ENCODE data around the gene GRIN2D. TPM values are rescaled to one million over a fixed set of nuclear protein-coding genes. Genes with fewer than 3 reads are reported as not detected.

Gene GRIN2D
- total RNA-seq, 1 donor from 2014 or later, result 0.64 TPM

DNA sequence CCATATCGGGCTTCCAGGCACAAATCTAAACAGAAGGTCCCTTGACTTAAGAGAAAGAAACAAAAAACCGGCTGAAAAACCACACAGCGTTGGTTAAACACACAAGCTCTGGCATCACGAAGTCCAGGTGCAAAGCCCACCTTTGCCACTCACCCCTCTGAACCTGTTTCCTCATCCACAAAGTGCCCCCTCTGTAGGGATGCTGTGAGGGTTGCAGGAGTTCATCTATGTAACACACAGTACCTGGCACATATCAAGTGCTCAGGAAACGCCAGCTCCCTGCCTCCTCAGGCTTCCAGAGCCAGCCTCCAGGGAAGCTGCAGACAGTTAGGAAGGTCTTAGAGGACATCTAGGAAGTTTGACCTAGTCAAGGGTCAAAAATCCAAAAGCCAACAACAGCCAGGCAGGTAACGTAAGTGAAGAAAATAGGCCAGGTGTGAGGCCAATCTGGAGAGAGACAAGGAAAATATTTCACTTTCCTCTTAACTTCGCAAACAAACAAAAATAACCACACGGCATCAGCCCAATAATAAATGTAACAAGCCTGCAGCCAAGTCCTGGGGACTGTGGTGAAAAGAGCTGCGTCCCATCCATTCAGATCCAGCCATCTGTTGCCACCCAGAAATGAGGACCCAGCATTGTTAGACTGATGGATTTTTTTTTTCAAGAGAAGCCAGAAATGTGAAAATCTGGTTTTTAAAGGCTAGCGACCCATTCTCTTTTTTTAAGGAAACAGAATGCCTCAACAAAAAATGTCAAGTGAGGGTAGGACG is 12.1 kb upstream of the GRIN2D start:
- DNase-seq (ENCODE audit: low spot score in 2 of 2), result no peak
- Histone ChIP-seq H3K27ac (no peak overlapping the region), H3K4me3 (no peak overlapping the region), H3K9me3 (no peaks in the 10 kb centered on the region), H3K27me3 (no peaks in the 10 kb centered on the region), H3K36me3 (peaks cover 42 to 52% of the 10 kb centered on the region in 2 donors), H3K4me1 (no peaks in the 10 kb centered on the region)
- intact Hi-C loops (cut with DNase I), result no loop called here
- TF ChIP-seq, protein P1, sequence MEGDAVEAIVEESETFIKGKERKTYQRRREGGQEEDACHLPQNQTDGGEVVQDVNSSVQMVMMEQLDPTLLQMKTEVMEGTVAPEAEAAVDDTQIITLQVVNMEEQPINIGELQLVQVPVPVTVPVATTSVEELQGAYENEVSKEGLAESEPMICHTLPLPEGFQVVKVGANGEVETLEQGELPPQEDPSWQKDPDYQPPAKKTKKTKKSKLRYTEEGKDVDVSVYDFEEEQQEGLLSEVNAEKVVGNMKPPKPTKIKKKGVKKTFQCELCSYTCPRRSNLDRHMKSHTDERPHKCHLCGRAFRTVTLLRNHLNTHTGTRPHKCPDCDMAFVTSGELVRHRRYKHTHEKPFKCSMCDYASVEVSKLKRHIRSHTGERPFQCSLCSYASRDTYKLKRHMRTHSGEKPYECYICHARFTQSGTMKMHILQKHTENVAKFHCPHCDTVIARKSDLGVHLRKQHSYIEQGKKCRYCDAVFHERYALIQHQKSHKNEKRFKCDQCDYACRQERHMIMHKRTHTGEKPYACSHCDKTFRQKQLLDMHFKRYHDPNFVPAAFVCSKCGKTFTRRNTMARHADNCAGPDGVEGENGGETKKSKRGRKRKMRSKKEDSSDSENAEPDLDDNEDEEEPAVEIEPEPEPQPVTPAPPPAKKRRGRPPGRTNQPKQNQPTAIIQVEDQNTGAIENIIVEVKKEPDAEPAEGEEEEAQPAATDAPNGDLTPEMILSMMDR (IDR thresholded peaks at IDR 0.05), result no peak

DNA sequence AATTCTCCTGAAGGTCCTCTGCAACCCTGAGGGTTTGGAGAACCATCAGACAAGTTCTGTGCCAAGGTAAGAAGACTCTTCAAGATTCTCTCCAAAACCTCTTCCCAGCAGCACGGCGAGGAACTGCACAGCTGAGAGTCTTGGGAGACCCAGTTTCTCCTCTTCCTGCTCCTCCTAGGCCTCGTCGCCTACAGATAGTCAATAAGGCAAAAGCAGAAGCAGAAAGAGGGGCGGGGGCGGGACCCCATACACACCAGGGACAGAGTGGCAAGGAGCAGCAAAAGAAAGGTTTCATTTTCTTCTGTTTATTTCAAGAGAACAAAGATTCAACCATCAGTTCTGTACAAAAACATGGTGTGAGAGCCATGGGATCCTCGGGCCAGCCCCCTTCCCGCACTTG is 11.2 kb upstream of the GRIN2D start:
- Histone ChIP-seq H3K9me3 (no peaks in the 10 kb centered on the region), H3K27me3 (no peaks in the 10 kb centered on the region), H3K4me3 (no peak overlapping the region), H3K36me3 (peaks cover 51 to 61% of the 10 kb centered on the region in 2 donors), H3K4me1 (no peaks in the 10 kb centered on the region), H3K27ac (no peak overlapping the region)
- intact Hi-C loops (cut with DNase I), result no loop called here
- TF ChIP-seq, protein P1 (IDR thresholded peaks at IDR 0.05), result no peak
- no peak for DNase-seq (ENCODE audit: low spot score in 2 of 2)

DNA sequence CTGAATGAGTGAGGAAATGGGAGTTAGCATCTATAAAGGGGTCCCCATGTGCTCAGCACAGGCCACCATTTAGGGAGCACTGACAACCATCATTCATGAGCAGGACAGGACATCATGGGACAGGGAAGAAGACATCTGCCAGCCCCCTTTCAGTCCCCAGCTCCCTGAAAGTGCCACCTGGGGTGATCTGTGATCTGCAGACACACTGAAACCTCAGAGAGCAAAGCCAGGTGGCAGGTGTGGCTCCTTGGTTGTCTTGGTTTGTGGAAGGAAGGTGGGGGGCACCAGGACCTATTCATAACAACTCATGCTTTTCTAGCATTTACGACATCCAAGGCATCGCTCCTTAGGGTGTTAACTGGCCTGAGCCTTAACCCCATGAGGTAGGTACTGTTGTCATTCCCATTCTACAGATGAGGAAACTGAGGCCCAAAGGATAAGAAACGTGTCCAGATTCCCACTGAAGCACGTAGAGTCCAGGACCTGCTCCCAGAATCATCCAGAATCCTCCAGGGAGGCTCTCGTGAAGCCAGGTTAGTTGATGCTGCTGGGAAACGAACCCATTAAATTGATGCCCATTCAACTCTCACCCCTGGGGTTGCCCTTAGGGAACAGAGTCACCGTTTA is 7.9 kb upstream of the GRIN2D start:
- peaks cover 66 to 82% of the 10 kb centered on the region in 2 donors for H3K36me3 ChIP-seq
- intact Hi-C loops (cut with DNase I), result no loop called here

DNA sequence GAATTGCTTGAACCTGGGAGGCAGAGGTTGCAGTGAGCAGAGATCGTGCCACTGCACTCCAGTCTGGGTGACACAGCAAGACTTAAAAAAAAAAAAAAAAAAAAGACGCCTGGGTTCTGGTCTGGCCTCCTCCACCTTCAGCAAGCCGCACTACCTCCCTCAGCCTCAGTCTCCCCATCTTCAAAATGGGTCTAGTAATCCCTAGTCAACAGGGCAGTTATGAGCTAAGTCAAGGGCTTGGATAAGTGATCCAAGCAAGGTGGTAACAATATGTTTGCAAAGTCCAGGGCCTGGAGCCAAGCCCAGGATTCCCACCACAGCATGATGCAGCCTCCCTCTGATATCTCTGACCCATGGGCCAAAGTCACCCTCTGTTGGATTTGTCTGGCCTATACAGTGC is 6.5 kb upstream of the GRIN2D start:
- Histone ChIP-seq H3K27me3 (no peaks in the 10 kb centered on the region), H3K4me3 (no peak overlapping the region), H3K9me3 (no peaks in the 10 kb centered on the region), H3K4me1 (peaks cover 0 to 6% of the 10 kb centered on the region in 2 donors), H3K36me3 (peaks cover 64 to 74% of the 10 kb centered on the region in 2 donors), H3K27ac (no peak overlapping the region)
- DNase-seq (ENCODE audit: low spot score in 2 of 2), result no peak
- TF ChIP-seq, protein P1 (IDR thresholded peaks at IDR 0.05), result no peak
- intact Hi-C loops (cut with DNase I), result no loop called here

More for the DNA sequence above, 7.9 kb upstream of the GRIN2D start:
- Histone ChIP-seq H3K27ac (no peak overlapping the region), H3K4me1 (peaks cover 0 to 6% of the 10 kb centered on the region in 2 donors), H3K27me3 (no peaks in the 10 kb centered on the region), H3K9me3 (no peaks in the 10 kb centered on the region), H3K4me3 (no peak overlapping the region)
- TF ChIP-seq, protein P1 (IDR thresholded peaks at IDR 0.05), result no peak
- DNase-seq (ENCODE audit: low spot score in 2 of 2), result no peak

DNA sequence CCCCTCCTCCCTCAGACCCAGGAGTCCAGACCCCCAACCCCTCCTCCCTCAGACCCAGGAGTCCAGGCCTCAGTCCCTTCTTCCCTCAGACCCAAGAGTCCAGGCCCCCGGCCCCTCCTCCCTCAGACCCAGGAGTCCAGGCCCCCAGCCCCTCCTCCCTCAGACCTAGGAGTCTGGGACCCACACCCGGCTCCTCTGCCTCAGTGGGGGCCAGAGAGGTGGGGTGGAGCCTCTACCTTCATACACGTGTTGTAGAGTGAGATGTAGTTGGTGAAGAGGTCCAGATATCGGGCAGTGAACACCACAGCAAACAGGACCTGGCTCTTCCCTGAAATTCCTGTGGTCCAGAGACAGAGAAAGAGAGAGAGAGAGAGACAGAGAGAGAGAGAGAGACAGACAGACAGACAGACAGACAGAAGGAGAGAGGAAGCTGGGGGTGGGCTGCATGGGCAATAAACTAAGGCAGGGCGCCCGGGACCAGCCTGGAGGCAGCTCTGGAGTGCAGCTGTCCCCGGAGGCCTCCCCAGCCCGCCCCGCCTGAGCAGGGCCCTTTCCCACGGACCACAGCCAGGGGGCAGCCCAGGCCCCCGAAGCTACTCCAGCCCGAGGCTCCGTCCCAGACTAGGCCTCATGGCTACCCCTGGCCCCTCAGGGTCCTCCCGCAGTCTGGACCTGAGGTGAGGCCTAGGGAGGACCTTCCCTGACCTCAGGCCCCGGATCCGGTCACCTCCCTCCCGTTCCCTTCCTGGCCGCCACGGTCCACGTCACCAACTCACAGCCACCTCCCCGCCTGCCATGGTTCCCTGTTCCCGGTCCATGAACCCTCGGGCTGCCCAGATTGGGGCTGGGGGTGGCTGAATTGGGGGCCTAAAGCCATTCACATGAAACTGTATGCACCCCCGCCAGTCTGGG is 3.0 kb upstream of the GRIN2D start:
- intact Hi-C loops (cut with DNase I), result loop anchor here (2.0 to 5.0 kb wide), 4 partner anchors 28 to 194 kb away; partner anchors contain the start of gene TMEM143
- Histone ChIP-seq H3K4me1 (peaks cover 0 to 14% of the 10 kb centered on the region in 2 donors), H3K9me3 (no peaks in the 10 kb centered on the region), H3K27me3 (peaks cover 19% of the 10 kb centered on the region), H3K36me3 (peaks cover 36 to 39% of the 10 kb centered on the region in 2 donors), H3K27ac (peak overlapping the region; percentile 91 to 94), H3K4me3 (peak overlapping the region; percentile 85 to 94)
- TF ChIP-seq, protein P1 (IDR thresholded peaks at IDR 0.05), result peak; percentile 58 to 81 (median 71)
- DNase-seq (ENCODE audit: low spot score in 2 of 2), result peak in 1 of 2 donors; percentile 79

Measured in ascending aorta (tissue), 2 donors.